Fibroblast of skin of left quadriceps (primary cell): ENCODE data around the gene OGDHL.

Experiments used
- DNase-seq, 2 experiments: peaks; one replicate each; pipeline ENCODE4 v3.0.0-alpha.2; 2013; ENCODE audit warnings: low read depth in 2 of 2

Gene OGDHL

GRCh38 chr10:49690698-49691356 lies 71.3 kb downstream of the OGDHL start:
- no peak for DNase-seq

- DNase-seq, result no peak
Measured at GRCh38 chr10:49689882-49690510, 72.1 kb downstream of the OGDHL start.

- no peak for DNase-seq
Measured at GRCh38 chr10:49688920-49689319, 73.2 kb downstream of the OGDHL start.

GRCh38 chr10:49688261-49688846 lies 73.8 kb downstream of the OGDHL start:
- no peak for DNase-seq

- DNase-seq, result no peak
Measured at GRCh38 chr10:49686651-49687050, 75.5 kb downstream of the OGDHL start.
